Activated gamma-delta T cell (primary cell): ENCODE measurements around the gene ZNF385B.

Experiments used
- DNase-seq: peaks from one replicate; lab custom pipeline; 2025; lab: John Stamatoyannopoulos, UW

ZNF385B gene

GRCh38 chr2:179440642-179441251 lies 420.7 kb downstream of the ZNF385B start:
- DNase-seq, result no peak

DNA sequence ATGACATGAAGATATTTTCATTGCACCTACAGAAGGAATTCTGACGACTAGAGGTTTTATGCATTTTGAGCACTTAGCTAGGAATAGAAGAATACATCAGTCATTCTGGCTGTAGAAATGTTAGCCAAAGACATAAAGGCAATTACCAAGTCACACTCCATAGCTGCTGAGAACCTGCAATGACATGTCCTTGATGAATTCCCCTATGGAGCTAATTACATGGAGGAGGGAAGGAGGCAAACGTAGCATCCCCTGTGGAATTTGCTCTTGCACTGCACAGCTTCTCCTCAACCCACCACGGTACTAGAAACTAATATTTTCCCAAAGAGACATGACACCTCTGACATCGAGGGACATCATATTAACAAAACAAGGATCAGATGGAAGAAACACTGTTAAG lies 422.8 kb downstream of the ZNF385B start:
- no peak for DNase-seq

DNA sequence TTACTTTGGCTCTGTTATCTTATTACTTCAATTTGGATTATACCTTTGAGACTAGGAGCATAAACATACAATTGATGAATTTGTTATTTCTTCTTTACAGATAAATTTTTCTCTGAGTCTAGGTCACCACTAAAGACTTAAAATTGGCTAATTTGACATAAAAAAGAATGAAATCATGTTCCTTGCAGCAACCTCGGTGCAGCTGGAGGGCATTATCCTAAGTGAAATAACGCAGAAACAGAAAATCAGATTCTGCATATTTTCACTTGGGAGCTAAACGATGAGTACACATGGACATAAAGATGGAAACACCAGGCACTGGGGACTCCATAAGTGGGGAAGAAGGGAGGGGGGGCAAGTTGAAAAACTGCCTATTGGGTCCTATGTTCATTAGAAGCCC lies 424.0 kb downstream of the ZNF385B start:
- no peak for DNase-seq

DNA sequence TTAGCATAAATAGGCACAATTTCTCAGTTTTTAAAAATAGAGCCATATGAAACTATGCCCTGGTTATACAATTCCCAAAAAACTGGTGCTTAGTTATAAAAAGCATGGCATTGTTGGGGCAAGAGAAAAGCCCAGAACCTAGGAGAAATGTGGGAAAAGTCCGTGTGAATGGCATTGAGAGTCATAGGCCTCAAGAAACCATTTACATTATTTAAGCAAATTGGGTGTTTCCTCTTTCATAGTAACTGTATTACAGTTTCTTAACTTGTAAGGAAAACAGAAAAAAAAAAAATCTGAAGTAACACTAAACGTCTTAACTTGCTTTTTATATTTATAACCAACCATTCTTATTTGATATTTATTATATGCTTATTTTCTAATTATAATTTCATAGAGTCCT lies 425.8 kb downstream of the ZNF385B start:
- DNase-seq, result no peak

DNA sequence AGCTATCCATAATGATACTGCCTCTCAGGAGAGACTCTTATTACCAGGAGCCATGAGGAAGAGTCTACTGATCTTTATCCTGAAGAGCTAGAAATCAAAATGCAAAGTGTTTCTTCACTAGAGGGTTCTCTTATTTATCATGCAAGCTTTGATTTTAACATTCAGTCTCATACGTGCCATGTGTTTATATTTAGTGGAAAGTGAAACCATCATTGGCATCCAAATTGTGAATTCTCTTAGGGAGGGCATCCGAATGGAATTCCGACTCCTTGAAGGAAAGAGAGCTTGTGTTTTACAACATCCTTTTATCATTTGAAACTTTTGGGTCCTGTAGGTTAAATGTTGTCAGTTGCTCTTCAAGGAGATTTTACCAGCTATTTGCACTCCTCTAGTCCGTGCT lies 426.4 kb downstream of the ZNF385B start:
- DNase-seq, result no peak

- DNase-seq, result no peak
These were observed 427.1 kb downstream of the ZNF385B start for GRCh38 chr2:179434357-179434756.

DNA sequence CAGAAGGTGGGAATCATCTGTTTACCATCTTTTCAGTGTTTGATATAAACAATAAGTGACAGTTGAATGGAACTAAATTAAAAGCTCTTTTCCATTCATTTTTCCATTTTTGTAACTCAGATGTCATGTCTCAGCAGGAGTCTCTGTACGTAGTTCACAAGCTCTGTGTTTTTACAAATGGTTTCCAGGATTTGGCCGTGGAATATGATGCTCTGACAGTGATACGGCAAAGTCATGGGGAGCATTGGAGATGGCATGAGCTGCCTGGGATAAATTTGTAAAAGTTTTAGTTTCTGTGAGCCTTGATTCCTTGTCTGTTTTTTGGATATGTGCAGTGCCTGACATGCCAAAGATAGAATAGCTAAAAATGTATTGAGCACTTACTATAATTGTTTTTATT lies 428.7 kb downstream of the ZNF385B start:
- DNase-seq, result no peak

GRCh38 chr2:179429597-179429996 lies 431.8 kb downstream of the ZNF385B start:
- no peak for DNase-seq

DNA sequence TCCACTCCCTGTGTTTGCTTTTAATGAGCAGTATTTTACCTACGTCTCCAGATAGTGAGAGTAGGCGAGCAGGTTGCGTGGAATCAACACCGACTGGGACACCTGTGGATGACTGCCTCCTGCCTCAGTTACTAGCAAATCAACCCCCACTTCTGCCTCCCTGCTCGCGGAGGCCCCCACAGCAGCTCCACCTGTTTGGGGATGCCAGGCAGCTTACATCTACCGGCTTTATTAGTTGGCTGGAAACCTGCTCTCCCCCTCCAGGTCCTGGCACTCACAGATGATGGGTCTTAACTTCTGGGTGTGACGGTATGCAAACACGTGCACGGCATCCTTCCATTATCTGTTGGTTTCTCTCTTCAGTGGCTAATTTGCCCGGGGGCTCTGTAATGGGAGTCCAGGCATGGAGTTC lies 432.3 kb downstream of the ZNF385B start:
- no peak for DNase-seq

- DNase-seq, result no peak
These were observed 432.8 kb downstream of the ZNF385B start for GRCh38 chr2:179428649-179429048.

DNA sequence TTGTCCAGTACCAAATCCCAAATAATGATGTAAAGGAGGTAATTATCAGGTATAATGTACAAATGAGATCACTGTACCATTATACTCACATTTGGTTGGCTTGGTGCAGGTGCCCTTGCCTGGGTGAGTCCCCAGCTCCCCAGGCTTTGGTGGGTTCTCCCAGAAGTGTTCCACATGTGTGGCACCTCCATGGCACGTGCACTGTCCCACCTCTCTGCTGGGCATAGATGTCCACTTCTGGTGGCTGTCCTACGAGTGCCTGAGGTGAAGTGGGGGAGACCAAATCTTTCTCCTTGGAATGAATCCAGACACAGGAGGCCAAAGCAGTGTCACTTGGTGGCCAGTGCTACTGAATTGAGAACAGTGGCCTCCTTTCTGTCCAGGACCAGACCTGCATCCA lies 434.3 kb downstream of the ZNF385B start:
- DNase-seq, result no peak

GRCh38 chr2:179424571-179424970 lies 436.8 kb downstream of the ZNF385B start:
- no peak for DNase-seq

DNA sequence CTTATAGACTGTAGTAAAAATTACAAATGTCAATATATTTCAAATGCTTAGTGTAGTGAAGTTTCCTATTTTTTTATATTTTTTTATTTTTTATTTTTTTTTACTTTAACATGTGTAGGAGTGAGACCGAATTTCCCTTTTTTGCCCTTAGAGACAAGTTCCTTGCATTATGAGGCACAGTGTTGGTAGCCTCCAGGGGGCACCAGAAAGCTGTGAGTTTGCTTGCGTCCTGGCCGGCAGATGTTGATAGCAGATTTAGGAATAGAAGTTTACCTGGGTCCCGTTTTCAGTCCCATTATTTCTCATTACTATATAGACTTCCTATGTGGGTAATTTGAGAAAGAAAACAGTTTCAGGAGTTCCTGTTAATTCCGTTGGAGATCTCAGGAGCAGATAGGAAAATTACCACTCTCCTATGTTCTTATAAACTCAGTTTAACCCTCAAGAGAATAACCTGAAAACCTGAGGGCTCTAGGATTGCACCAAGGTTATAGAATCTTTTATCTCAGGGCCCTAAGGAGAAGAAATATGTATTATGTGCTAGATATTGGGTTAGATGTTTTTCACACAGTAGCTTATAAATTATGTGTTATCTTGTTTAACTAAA lies 439.3 kb downstream of the ZNF385B start:
- no peak for DNase-seq

GRCh38 chr2:179417436-179417949 lies 443.9 kb downstream of the ZNF385B start:
- DNase-seq, result no peak

GRCh38 chr2:179412112-179412511 lies 449.3 kb downstream of the ZNF385B start:
- DNase-seq, result no peak

GRCh38 chr2:179410552-179411356 lies 450.7 kb downstream of the ZNF385B start:
- no peak for DNase-seq

DNA sequence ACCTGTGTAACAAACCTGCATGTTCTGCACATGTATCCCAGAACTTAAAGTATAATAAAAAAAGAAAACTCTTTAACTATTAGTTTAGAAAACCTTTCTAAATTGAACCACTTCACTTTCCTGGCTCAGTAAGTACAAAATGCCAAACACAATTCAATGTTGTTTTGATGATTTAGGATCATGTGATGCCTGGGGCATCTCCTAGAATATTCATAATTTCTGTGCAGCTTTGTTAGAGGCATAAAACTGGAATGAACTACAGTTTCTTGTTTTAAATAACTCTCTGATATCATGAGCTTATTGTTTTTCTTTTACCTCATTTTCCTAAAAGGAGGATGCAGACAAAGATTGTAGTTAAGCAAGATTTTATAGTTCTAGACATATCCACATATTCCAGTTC lies 457.8 kb downstream of the ZNF385B start:
- no peak for DNase-seq

DNA sequence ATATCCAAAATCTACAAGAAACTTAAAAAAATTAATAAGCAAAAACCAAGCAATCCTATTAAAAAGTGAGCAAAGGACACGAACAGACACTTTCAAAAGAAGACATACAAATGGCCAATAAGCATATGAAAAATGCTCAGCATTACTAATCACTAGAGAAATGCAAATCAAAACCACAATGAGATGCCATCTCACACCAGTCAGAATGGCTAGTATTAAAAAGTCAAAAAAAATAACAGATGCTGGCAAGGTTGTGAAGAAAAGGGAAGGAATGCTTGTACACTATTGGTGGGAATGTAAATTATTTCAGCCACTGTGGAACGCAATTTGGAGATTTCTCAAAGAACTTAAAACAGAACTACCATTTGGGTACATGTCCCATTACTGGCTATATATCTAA lies 467.9 kb downstream of the ZNF385B start:
- DNase-seq, result no peak
